ENCODE data around the gene HOXD1. TPM values are rescaled to one million over a fixed set of nuclear protein-coding genes. Genes with fewer than 3 reads are reported as not detected.

The HOXD1 gene
- total RNA-seq, 4 donors from 2014 or later, result 0.20 TPM; not detected in 3

DNA sequence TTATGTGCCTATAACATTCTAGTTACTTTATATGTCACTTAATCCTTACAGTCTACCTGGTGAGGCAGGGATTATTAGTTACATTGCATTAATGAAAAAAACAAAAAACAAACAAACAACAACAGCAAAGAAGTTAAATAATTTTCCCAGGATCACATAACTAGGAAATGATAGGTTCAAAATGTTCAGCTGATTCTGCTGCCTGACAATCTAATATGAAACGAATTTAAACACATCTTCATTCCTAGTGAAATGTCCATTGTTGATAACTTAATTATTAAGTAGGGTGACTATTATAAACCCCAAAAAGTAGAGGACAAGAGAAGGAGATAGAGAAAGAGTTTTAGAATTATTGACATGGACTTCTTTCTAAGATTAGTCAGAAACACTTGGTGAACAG is 22.6 kb downstream of the HOXD1 start:
- Histone ChIP-seq H3K4me3 (no peak overlapping the region), H3K27me3 (no peaks in the 10 kb centered on the region), H3K9me3 (no peaks in the 10 kb centered on the region), H3K4me1 (no peaks in the 10 kb centered on the region), H3K27ac (no peak overlapping the region), H3K36me3 (no peaks in the 10 kb centered on the region)
- no peak for TF ChIP-seq POLR2A (IDR thresholded peaks at IDR 0.05)
- TF ChIP-seq, protein P1, sequence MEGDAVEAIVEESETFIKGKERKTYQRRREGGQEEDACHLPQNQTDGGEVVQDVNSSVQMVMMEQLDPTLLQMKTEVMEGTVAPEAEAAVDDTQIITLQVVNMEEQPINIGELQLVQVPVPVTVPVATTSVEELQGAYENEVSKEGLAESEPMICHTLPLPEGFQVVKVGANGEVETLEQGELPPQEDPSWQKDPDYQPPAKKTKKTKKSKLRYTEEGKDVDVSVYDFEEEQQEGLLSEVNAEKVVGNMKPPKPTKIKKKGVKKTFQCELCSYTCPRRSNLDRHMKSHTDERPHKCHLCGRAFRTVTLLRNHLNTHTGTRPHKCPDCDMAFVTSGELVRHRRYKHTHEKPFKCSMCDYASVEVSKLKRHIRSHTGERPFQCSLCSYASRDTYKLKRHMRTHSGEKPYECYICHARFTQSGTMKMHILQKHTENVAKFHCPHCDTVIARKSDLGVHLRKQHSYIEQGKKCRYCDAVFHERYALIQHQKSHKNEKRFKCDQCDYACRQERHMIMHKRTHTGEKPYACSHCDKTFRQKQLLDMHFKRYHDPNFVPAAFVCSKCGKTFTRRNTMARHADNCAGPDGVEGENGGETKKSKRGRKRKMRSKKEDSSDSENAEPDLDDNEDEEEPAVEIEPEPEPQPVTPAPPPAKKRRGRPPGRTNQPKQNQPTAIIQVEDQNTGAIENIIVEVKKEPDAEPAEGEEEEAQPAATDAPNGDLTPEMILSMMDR (IDR thresholded peaks at IDR 0.05 in 4 of 5, conservative IDR thresholded peaks at IDR 0.05 in 1 of 5), result no peak
- DNase-seq (no peak), ATAC-seq (no peak)
- intact Hi-C loops (cut with DNase I; ENCODE audit: low total_unique reads) (no loop called here), in situ Hi-C loops (cut with MboI; ENCODE audit: low sequenced_read_pairs in 4 of 4) (no loop called here)

- intact Hi-C loops (cut with DNase I; ENCODE audit: low total_unique reads) (no loop called here), in situ Hi-C loops (cut with MboI; ENCODE audit: low sequenced_read_pairs in 4 of 4) (no loop called here)
- TF ChIP-seq, protein P1 (IDR thresholded peaks at IDR 0.05 in 4 of 5, conservative IDR thresholded peaks at IDR 0.05 in 1 of 5), result no peak
- TF ChIP-seq POLR2A (IDR thresholded peaks at IDR 0.05), result no peak
- H3K36me3 ChIP-seq, result no peaks in the 10 kb centered on the region
- H3K4me3 ChIP-seq, result no peak overlapping the region
- H3K27me3 ChIP-seq, result no peaks in the 10 kb centered on the region
- ATAC-seq (no peak), DNase-seq (no peak)
- H3K27ac ChIP-seq, result no peak overlapping the region
- H3K4me1 ChIP-seq, result no peaks in the 10 kb centered on the region
- H3K9me3 ChIP-seq, result no peaks in the 10 kb centered on the region
Observed at GRCh38 chr2:176212276-176212675, 23.8 kb downstream of the HOXD1 start.

DNA sequence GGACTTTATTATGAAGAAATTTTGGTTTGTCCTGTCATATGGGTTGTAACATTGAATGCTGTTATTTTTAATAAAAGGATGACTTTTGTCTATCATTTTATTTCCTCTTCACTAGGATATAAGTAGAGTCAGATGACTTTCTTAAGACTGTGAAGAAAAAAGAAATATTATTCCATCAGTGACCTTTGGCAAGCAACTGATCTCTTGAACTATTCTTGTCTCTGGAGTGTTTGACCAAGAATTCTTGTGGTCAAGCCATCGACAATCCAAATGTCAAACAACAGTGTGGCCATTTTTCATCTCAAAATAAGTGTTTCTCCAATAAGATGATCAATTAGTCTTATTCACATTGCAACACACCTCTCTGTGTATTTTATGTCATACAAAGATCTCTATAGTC is 24.9 kb downstream of the HOXD1 start:
- Histone ChIP-seq H3K27me3 (no peaks in the 10 kb centered on the region), H3K4me1 (no peaks in the 10 kb centered on the region), H3K9me3 (no peaks in the 10 kb centered on the region), H3K36me3 (no peaks in the 10 kb centered on the region), H3K4me3 (no peak overlapping the region), H3K27ac (no peak overlapping the region)
- in situ Hi-C loops (cut with MboI; ENCODE audit: low sequenced_read_pairs in 4 of 4) (no loop called here), intact Hi-C loops (cut with DNase I; ENCODE audit: low total_unique reads) (no loop called here)
- DNase-seq (no peak), ATAC-seq (no peak)
- TF ChIP-seq, protein P1 (IDR thresholded peaks at IDR 0.05 in 4 of 5, conservative IDR thresholded peaks at IDR 0.05 in 1 of 5), result no peak
- TF ChIP-seq POLR2A (IDR thresholded peaks at IDR 0.05), result no peak

DNA sequence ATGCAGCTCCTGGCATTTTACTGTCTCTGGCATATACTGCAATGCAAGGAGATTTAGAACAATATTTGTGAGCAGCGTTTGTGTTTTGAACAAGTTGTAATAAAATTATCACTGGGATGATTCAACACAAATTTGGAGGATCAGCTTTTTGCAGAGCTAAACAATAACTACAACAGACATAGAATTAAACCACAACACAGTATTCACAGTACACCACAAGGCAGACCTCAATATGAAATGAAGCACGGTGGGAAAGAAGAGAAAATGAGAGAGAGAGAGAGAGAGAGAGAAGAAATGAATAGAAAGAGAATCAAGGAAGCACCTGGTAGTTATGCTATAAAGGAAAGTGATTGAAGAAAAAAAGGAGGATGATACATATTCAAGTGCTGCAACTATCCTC is 39.4 kb downstream of the HOXD1 start:
- no peaks in the 10 kb centered on the region for H3K9me3 ChIP-seq
- H3K4me1 ChIP-seq, result no peaks in the 10 kb centered on the region
- ATAC-seq (no peak), DNase-seq (no peak)
- no peaks in the 10 kb centered on the region for H3K36me3 ChIP-seq
- in situ Hi-C loops (cut with MboI; ENCODE audit: low sequenced_read_pairs in 4 of 4) (loop anchor here in 1 of 4 donors (10.0 kb wide), 1 partner anchor 157 kb away; no protein-coding TSS in a partner anchor), intact Hi-C loops (cut with DNase I; ENCODE audit: low total_unique reads) (no loop called here)
- no peak overlapping the region for H3K4me3 ChIP-seq
- TF ChIP-seq POLR2A (IDR thresholded peaks at IDR 0.05), result no peak
- TF ChIP-seq, protein P1 (IDR thresholded peaks at IDR 0.05 in 4 of 5, conservative IDR thresholded peaks at IDR 0.05 in 1 of 5), result no peak
- no peak overlapping the region for H3K27ac ChIP-seq
- peaks cover 0 to 5% (median 0%) of the 10 kb centered on the region in 3 donors for H3K27me3 ChIP-seq

GRCh38 chr2:176234156-176234555 is 45.7 kb downstream of the HOXD1 start:
- Histone ChIP-seq H3K9me3 (no peaks in the 10 kb centered on the region), H3K4me3 (no peak overlapping the region), H3K27ac (no peak overlapping the region), H3K36me3 (no peaks in the 10 kb centered on the region), H3K27me3 (peaks cover 0 to 4% (median 0%) of the 10 kb centered on the region in 3 donors), H3K4me1 (no peaks in the 10 kb centered on the region)
- in situ Hi-C loops (cut with MboI; ENCODE audit: low sequenced_read_pairs in 4 of 4), result no loop called here
- TF ChIP-seq POLR2A (IDR thresholded peaks at IDR 0.05), result no peak
- TF ChIP-seq, protein P1 (IDR thresholded peaks at IDR 0.05 in 4 of 5, conservative IDR thresholded peaks at IDR 0.05 in 1 of 5), result no peak
- DNase-seq (no peak), ATAC-seq (no peak)
- intact Hi-C loops (cut with DNase I; ENCODE audit: low total_unique reads), result no loop called here

Data from gastrocnemius medialis (tissue), 4 donors.